Islet of Langerhans (tissue), 1 donor: Measurements from ENCODE around the gene OR8G1.
A peak's percentile ranks its signal among the peaks of the same experiment; 100 is the strongest.
"Not testable (repeated sequence)": the region's sequence is repeated elsewhere in the genome, so short reads cannot be mapped to it uniquely, and the experiment has no call there.

ENCODE experiments used
- FAIRE-seq: peaks from one replicate; lab custom pipeline; 2011; peaks lifted over from hg19 to GRCh38; lab: Jason Lieb, UNC

The OR8G1 gene, protein sequence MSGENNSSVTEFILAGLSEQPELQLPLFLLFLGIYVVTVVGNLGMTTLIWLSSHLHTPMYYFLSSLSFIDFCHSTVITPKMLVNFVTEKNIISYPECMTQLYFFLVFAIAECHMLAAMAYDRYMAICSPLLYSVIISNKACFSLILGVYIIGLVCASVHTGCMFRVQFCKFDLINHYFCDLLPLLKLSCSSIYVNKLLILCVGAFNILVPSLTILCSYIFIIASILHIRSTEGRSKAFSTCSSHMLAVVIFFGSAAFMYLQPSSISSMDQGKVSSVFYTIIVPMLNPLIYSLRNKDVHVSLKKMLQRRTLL

GRCh38 chr11:124240621-124241397 lies at the start of gene OR8G1:
Gene OR8G1 (plus strand): TSS chr11:124241095. CDS start chr11:124249676, 8,581 bp downstream.
- no peak for FAIRE-seq

GRCh38 chr11:124193221-124194010 lies 47.5 kb upstream of the OR8G1 start:
- peak; percentile 24 for FAIRE-seq

- no peak for FAIRE-seq
Observed at GRCh38 chr11:124194293-124195188, 46.4 kb upstream of the OR8G1 start.

DNA sequence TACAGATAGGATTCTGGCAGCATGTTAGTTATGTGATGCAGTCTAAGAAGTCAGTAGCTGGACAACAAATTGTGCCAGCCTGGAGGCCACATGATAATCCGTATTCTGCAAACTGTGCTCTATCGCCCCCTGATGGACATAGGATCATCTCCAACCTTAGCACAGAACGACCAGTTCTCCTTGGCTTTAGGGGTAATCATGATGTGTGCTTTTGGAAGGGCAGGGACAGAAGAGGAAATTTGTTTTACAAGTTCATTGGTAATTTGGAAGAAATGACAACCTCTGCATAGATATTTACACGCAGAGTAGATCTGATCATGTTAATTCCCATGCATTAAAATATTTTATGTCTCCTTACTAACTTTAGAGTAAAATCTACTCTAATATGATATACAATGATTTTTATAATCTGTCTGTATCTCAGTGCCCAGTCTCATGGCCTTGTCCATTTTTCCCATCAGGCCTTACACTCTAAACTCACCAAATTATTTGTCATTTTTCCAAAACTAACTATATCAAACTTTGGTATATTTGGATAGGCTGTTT lies 45.6 kb upstream of the OR8G1 start:
- FAIRE-seq: no peak

GRCh38 chr11:124197999-124198398 lies 42.9 kb upstream of the OR8G1 start:
- FAIRE-seq: peak; percentile 99

DNA sequence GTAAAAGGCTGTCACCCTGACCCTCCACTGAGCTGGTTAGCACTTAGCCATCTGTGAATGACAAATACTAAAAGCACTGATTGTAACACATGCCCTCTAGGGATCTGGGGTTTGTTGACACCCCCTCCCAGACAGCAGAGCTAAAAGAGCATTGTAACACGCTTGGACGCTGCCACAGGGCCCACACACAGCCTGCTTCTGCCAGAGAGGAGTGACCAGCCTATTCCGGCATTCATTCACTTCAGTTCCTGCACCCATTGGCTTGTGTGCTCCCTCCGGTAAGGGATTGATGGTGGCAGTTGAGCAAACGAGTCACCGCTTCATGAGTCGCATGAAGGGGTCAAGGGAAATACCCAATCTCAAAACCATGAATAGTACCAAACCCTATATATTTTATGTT lies 42.0 kb upstream of the OR8G1 start:
- FAIRE-seq: no peak

DNA sequence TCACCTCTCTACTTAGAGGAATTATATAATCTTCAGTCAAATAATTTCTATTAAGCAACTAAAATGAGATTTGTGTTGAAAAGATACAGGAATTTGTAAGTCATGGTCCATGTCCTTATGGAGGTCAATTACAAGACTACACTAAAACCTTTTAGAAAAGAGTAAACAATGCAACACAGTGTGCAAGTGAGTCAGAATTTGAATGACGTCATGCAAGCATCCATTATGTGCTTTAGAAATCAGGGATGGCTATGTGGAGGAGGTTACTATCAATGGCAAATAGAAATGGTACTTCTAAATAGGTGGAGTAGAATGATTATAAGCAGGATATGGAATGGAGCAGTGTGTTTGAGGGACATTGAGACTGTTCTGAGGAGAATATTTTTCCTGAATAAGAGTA lies 41.2 kb upstream of the OR8G1 start:
- FAIRE-seq: peak; percentile 94

- no peak for FAIRE-seq
Observed at GRCh38 chr11:124200671-124201070, 40.2 kb upstream of the OR8G1 start.

GRCh38 chr11:124202951-124203350 lies 37.9 kb upstream of the OR8G1 start:
- no peak for FAIRE-seq

DNA sequence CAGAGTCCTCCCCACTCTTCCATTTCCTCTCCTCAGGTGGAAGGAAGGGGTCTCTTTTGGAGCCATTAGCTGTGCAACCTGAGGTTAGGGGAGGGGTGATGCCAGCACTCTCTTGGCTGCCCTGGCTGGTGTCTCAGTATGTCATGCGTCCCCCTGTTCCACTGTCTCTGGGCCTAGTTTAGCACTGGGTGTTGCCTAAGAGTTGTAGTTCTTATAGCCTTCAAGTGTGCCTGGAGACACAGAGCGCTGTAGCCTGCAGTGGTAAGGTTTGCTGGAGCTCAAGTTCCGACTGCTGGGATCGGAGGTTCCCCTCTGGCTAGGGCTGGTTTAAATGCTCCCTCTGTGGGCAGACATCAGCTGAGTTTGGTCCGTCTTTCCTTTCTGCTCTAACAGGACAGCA lies 36.9 kb upstream of the OR8G1 start:
- no peak for FAIRE-seq

DNA sequence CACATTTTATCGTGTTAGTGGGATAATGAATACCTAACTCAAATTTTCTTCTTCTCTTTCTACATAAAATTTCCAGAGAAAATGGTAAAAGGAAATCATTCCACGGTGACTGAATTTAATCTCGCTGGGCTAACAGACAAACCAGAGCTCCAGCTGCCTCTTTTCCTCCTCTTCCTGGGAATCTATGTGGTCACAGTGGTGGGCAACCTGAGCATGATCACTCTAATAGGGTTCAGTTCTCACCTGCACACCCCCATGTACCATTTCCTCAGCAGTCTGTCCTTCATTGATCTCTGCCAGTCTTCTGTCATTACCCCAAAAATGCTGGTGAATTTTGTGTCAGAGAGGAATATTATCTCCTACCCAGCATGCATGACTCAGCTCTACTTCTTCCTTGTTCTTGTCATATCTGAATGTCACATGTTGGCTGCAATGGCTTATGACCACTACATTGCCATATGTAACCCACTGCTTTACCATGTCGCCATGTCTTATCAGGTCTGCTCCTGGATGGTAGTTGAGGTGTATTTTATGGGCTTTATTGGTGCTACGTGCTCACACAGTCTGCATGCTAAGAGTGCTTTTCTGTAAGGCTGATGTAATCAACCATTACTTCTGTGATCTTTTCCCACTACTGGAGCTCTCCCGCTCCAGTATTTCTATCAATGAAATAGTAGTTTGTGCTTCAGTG lies 33.6 kb upstream of the OR8G1 start:
- FAIRE-seq: no peak

DNA sequence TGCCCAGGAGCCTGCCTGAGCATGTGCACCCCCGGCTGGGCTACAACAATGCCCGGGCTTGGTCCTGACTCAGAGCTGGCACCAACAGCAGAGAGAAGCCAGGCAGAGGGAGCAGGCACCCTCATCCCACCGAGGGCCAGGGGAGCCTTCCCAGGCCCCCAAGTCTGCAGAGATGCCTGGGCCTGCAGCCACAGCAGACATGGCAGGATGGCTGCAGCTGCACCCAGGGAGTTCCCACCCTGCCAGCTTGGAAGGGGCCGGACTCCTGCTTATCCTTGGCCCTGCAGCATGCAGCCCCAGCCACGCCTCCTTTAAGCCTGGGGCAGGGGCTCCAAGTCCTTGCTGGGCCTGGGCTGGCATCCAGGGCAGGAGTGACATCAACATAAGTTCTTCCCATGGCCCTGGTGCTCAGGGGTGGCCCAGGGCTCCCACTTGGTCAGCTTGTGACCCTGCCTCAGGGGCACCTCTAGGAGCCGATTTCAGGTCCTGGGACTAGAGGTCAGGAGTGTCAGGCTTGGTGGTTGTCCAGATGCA lies 31.0 kb upstream of the OR8G1 start:
- no peak for FAIRE-seq

GRCh38 chr11:124210421-124210820 lies 30.5 kb upstream of the OR8G1 start:
- FAIRE-seq: no peak

DNA sequence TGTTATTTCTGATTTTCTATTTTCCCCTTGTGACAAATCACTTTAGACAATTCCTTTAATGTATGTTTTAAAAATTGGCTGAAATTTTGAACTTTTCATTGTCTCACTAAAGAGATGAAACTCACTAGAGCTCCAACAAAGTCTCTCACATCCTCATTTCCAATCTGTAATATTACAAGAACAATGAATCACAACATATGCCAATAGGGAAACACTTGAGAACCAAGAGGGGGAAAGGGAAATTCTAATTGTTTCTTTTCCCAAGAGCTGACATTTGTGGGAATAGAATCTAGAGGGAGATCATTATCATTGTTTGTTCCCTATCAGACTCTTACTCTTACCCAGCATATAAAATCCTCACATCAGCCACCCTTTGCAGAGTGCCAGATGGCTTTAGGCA lies 29.6 kb upstream of the OR8G1 start:
- peak; percentile 9 for FAIRE-seq

GRCh38 chr11:124214027-124214426 lies 26.9 kb upstream of the OR8G1 start:
- no peak for FAIRE-seq

GRCh38 chr11:124219126-124219525 lies 21.8 kb upstream of the OR8G1 start:
- no peak for FAIRE-seq

DNA sequence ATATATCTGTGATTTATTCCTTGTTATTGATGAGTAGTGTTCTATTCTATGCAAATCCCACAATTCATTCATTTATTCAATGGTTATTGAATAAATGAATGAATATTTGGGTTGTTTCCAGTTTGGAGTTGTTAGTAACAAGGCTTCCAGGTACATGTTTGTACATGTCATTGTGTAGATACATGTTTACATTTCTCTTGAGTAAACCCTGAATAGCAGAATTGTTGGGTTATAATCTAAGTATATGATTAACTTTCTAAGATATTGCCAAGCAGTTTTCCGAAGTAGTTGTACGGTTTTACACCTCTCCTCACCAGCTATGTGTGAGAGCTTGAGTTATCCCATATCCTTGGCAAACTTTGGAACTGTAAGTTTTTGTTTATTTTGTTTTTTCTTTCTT lies 18.5 kb upstream of the OR8G1 start:
- FAIRE-seq: peak; percentile 9

- not testable (repeated sequence) for FAIRE-seq
Observed at GRCh38 chr11:124224618-124225423, 16.1 kb upstream of the OR8G1 start.

DNA sequence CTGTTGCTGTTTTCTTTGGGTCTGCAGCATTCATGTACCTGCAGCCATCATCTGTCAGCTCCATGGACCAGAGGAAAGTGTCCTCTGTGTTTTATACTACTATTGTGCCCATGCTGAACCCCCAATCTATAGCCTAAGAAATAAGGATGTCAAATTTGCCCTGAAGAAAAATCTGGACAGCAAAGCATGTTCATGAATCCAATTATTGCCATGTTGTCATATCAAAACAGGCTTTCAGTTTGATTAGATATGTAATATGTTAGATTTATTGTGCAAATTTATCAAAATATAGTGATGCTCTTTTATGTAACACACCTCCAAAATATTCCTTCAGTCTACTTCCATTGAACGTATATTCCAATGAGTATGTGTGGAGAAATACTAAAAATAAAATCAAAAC lies 15.4 kb upstream of the OR8G1 start:
- FAIRE-seq: no peak

- no peak for FAIRE-seq
Observed at GRCh38 chr11:124233376-124233775, 7.5 kb upstream of the OR8G1 start.
